Parathyroid adenoma (tissue), 2 donors: ENCODE results near the gene ECM1.
A peak's percentile ranks its signal among the peaks of the same experiment; 100 is the strongest.

Experiments
- H2AFZ ChIP-seq: fragments of 300-600 bp; sonication (generic); one replicate; pipeline ENCODE4 v1.7.0; 2017; ENCODE audit warnings: antibody characterized with exemption, mild to moderate bottlenecking
- H3K27ac ChIP-seq: fragments of 300-600 bp; sonication (generic); one replicate; pipeline ENCODE4 v1.7.0; 2017
- H3K27me3 ChIP-seq: fragments of 300-600 bp; sonication (generic); one replicate; pipeline ENCODE4 v1.7.0; 2017; ENCODE audit warnings: low read length; ENCODE audit not compliant: control insufficient read depth, insufficient read depth
- H3K36me3 ChIP-seq: fragments of 300-600 bp; sonication (generic); one replicate; pipeline ENCODE4 v1.7.0; 2017; ENCODE audit warnings: low read length; ENCODE audit not compliant: control insufficient read depth, insufficient read depth
- H3K4me1 ChIP-seq: fragments of 300-600 bp; sonication (generic); one replicate; pipeline ENCODE4 v1.7.0; 2017; ENCODE audit warnings: control low read depth
- H3K4me2 ChIP-seq: fragments of 300-600 bp; sonication (generic); one replicate; pipeline ENCODE4 v1.7.0; 2017; ENCODE audit warnings: low read length
- H3K4me3 ChIP-seq: fragments of 300-600 bp; sonication (generic); one replicate; pipeline ENCODE4 v1.7.0; 2017; ENCODE audit warnings: low read depth, low read length
- H3K79me2 ChIP-seq: fragments of 300-600 bp; sonication (generic); one replicate; pipeline ENCODE4 v1.7.0; 2017; ENCODE audit warnings: control low read depth
- H3K9ac ChIP-seq: fragments of 300-600 bp; sonication (generic); one replicate; pipeline ENCODE4 v1.7.0; 2017; ENCODE audit warnings: mild to moderate bottlenecking
- H3K9me3 ChIP-seq: fragments of 300-600 bp; sonication (generic); one replicate; pipeline ENCODE4 v1.7.0; 2017; ENCODE audit warnings: low read length; ENCODE audit not compliant: control insufficient read depth
- CTCF ChIP-seq: fragments of 300-600 bp; sonication (generic); IDR thresholded peaks from one replicate; pipeline ENCODE4 v1.7.0; 2017; ENCODE audit warnings: antibody characterized with exemption, mild to moderate bottlenecking
- donor health status: primary hyperparathyroidism.

The ECM1 gene

GRCh38 chr1:150560576-150561253, 52.8 kb downstream of the ECM1 start:
- Histone ChIP-seq H3K79me2 (no peaks in the 10 kb centered on the region), H3K27me3 (no peaks in the 10 kb centered on the region), H3K9me3 (no peaks in the 10 kb centered on the region), H3K36me3 (no peaks in the 10 kb centered on the region), H3K4me2 (peak overlapping the region; percentile 99), H3K4me3 (peak overlapping the region; percentile 70), H3K4me1 (peaks cover 30% of the 10 kb centered on the region), H3K27ac (peak overlapping the region; percentile 100), H2AFZ (peak overlapping the region; percentile 86), H3K9ac (no peak overlapping the region)
- TF ChIP-seq CTCF: peak; percentile 63

GRCh38 chr1:150561254-150561973, 53.5 kb downstream of the ECM1 start:
- peak overlapping the region; percentile 86 for H2AFZ ChIP-seq
- H3K4me1 ChIP-seq: peaks cover 30% of the 10 kb centered on the region
- peak overlapping the region; percentile 99 for H3K4me2 ChIP-seq
- no peaks in the 10 kb centered on the region for H3K36me3 ChIP-seq
- no peaks in the 10 kb centered on the region for H3K27me3 ChIP-seq
- no peaks in the 10 kb centered on the region for H3K9me3 ChIP-seq
- H3K4me3 ChIP-seq: peak overlapping the region; percentile 70
- peak overlapping the region; percentile 95 for H3K9ac ChIP-seq
- H3K79me2 ChIP-seq: no peaks in the 10 kb centered on the region
- peak overlapping the region; percentile 100 for H3K27ac ChIP-seq
- no peak for TF ChIP-seq CTCF

DNA sequence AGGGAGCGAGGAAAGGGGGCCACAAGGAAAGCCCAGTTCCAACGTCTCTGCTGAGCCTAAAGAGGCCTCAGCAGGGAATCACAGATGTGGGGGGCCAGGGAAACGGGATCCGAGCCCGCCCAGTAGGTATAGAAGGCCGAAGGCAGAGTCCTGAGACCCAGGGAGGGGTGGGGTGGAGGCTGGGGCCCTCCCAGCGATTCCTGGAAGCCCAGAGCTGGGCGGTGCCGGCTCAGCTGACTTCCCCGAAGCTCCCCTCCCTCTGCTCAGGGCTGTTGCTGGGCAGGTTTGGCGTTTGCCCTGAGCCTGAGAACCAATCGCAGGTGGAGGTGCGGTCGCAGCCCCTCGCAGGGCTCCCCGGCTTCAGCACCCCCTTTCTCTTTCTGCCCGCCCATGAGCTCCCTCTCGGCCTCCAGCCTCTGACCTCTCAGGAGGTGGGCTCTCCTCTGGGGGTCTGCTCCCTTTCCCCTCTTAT, 54.1 kb downstream of the ECM1 start:
- H3K27me3 ChIP-seq: no peaks in the 10 kb centered on the region
- no peaks in the 10 kb centered on the region for H3K9me3 ChIP-seq
- peak overlapping the region; percentile 95 for H3K9ac ChIP-seq
- H3K4me1 ChIP-seq: peaks cover 30% of the 10 kb centered on the region
- no peaks in the 10 kb centered on the region for H3K36me3 ChIP-seq
- peak overlapping the region; percentile 99 for H3K4me2 ChIP-seq
- H3K27ac ChIP-seq: peak overlapping the region; percentile 100
- H2AFZ ChIP-seq: peak overlapping the region; percentile 86
- no peak for TF ChIP-seq CTCF
- H3K79me2 ChIP-seq: no peaks in the 10 kb centered on the region
- H3K4me3 ChIP-seq: peak overlapping the region; percentile 70

DNA sequence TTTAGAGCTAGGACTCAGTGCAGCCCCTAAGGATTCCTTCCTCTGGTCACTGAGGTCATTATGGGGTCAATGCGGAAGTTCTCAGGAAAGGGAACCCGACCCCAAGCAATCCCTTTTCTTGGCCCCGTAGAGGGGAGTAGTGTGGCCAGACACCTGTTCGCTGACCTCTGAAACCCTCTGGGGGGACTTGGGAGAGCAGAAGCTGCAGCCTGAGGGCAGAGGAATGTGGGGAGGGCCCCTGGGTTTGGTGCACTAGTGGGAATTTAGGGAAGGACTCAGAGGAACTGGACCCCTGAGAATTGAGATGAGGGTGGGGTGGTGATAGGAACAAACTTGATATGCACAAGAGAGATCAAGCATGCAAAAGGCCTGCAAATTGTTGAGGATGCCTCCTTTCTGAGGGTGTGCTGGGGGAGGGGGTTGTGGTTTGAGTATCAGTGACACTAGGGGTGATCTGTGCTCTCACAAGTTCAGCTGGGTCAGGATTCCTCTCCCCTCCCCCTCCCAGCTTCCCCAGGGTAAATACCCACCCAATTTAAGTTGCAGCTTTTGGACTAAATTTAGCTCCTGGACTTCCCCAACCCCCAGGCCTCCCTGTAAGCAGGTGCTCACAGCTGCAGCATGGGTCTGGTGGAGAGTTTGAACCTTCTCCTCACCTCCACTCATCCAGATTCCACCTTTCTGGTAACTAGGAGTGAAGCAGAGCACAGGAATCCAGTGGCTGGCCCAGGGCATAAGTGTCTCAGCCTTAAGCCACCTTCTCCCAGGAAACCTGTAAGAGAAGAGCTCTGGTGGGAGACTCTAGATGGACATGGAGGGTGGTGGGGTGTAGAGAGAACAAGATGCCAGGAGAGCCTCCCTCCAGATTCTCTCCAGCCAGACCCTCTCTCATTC, 54.8 kb downstream of the ECM1 start:
- Histone ChIP-seq H3K9ac (peak overlapping the region; percentile 95), H3K4me1 (peaks cover 36% of the 10 kb centered on the region), H2AFZ (peak overlapping the region; percentile 86), H3K4me3 (peak overlapping the region; percentile 70), H3K4me2 (peak overlapping the region; percentile 99), H3K27me3 (no peaks in the 10 kb centered on the region), H3K36me3 (no peaks in the 10 kb centered on the region), H3K9me3 (no peaks in the 10 kb centered on the region), H3K79me2 (no peaks in the 10 kb centered on the region), H3K27ac (peak overlapping the region; percentile 100)
- TF ChIP-seq CTCF: no peak
